Measurements from ENCODE around the gene FDX1. TPM values are rescaled to one million over a fixed set of nuclear protein-coding genes. Genes with fewer than 3 reads are reported as not detected.

Gene FDX1
- total RNA-seq, 2 experiments from 2014 or later = 13.3 to 15.9 TPM

DNA sequence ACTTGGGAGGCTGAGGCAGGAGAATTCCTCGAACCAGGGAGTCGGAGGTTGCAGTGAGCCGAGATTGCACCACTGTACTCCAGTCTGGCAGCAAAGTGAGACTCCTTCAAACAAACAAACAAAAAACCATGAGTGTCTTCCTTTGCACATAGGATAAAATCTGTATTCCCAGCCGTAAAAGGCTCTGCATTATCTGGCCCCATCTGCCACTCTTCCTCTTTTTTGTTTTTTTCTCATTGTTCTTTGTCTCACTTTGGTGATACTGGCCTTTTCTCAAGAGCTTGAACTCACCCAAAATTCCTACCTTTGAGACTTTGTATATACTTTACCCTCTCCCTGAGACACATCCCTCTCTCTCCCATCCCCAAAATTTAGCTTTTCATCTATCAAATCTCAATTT is 17.6 kb downstream of the FDX1 start:
- Histone ChIP-seq H4K20me1 (ENCODE audit: insufficient read depth, low read length) (no peaks in the 10 kb centered on the region; the same call in 1 of the 2 replicates), H3K9me2 (ENCODE audit: insufficient read depth, low read length) (no peaks in the 10 kb centered on the region), H2AFZ (ENCODE audit: low read length) (no peak overlapping the region), H3K27ac (ENCODE audit: low read depth, low read length, poor library complexity, severe bottlenecking) (no peak overlapping the region), H3K79me2 (ENCODE audit: insufficient read depth, low read depth, low read length) (peaks cover 23% of the 10 kb centered on the region; the same call in 1 of the 2 replicates), H3K36me3 (ENCODE audit: insufficient read depth, low read length) (peaks cover 46% of the 10 kb centered on the region), H3K4me3 (ENCODE audit: low read depth, low read length, poor library complexity, severe bottlenecking) (no peak overlapping the region), H3K4me2 (ENCODE audit: low read length) (no peak overlapping the region), H3K4me1 (ENCODE audit: insufficient read depth, low read length, poor library complexity, severe bottlenecking) (no peaks in the 10 kb centered on the region), H3K9me3 (ENCODE audit: low read length) (no peaks in the 10 kb centered on the region)
- ChIA-PET CTCF (ENCODE audit: unreplicated experiment) (no interaction called here), POLR2A (interaction anchor here (0.9 kb wide), 1 partner anchor 9 kb away, joined by 7 read pairs; no protein-coding TSS in a partner anchor)
- TF ChIP-seq, protein P1, sequence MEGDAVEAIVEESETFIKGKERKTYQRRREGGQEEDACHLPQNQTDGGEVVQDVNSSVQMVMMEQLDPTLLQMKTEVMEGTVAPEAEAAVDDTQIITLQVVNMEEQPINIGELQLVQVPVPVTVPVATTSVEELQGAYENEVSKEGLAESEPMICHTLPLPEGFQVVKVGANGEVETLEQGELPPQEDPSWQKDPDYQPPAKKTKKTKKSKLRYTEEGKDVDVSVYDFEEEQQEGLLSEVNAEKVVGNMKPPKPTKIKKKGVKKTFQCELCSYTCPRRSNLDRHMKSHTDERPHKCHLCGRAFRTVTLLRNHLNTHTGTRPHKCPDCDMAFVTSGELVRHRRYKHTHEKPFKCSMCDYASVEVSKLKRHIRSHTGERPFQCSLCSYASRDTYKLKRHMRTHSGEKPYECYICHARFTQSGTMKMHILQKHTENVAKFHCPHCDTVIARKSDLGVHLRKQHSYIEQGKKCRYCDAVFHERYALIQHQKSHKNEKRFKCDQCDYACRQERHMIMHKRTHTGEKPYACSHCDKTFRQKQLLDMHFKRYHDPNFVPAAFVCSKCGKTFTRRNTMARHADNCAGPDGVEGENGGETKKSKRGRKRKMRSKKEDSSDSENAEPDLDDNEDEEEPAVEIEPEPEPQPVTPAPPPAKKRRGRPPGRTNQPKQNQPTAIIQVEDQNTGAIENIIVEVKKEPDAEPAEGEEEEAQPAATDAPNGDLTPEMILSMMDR (conservative IDR thresholded peaks at IDR 0.05; ENCODE audit: low read length) = no peak
- TF ChIP-seq EZH2phosphoT487 (IDR thresholded peaks at IDR 0.05; ENCODE audit: borderline replicate concordance, low read depth, low read length) = no peak
- intact Hi-C loops (cut with micrococcal nuclease; ENCODE audit: unreplicated experiment) = no loop called here
- BruUV-seq (replicated peaks) = no TSS peak
- DNase-seq (ENCODE audit: low spot score) = no peak

DNA sequence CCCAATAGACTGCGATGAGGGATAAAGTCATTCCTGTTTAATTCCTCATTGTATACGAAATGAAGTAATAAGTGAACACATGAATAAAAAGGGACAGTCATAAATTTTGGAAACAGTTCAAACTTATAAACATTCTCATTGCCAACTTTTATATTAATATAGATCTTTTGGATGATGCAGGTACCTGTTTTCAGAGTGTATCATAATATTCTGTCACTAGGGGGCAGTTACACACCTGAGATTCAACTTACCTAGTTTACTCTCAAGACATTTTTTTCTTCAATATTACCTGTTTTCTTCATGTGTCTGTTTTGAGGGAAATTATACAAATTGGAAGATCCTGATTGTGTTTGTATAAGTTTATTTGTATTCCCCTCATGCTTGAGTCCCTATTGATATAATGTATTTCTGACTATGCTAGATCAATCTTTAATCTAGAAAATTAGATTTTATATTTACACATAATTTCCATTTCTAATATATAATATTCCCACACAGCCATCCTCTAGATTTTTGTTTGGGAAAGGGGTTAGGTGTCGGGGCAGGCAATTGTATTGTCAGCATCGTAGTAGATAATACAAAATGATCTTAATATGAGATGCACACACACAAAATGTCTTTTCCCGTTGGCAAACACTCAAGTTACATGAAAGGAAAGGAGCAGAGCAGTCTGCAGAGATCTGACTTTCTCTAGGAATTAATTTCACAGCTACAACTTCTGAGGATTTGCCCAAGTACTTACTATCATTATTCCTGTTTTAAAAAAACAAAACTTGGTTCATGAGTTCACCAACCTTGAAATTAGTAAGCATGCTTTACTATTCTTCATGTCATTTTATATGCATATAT is 18.4 kb downstream of the FDX1 start:
- H3K9me3 ChIP-seq (ENCODE audit: low read length) = no peaks in the 10 kb centered on the region
- intact Hi-C loops (cut with micrococcal nuclease; ENCODE audit: unreplicated experiment) = loop anchor here (1.0 kb wide), 1 partner anchor 782 kb away; no protein-coding TSS in a partner anchor

More for the DNA sequence above, 18.4 kb downstream of the FDX1 start:
- no peak for TF ChIP-seq EZH2phosphoT487 (IDR thresholded peaks at IDR 0.05; ENCODE audit: borderline replicate concordance, low read depth, low read length)
- TF ChIP-seq, protein P1 (conservative IDR thresholded peaks at IDR 0.05; ENCODE audit: low read length) = peak; percentile 93
- Histone ChIP-seq H3K4me2 (ENCODE audit: low read length) (no peak overlapping the region), H2AFZ (ENCODE audit: low read length) (no peak overlapping the region), H3K79me2 (ENCODE audit: insufficient read depth, low read depth, low read length) (peaks cover 23% of the 10 kb centered on the region; the same call in 1 of the 2 replicates), H3K27ac (ENCODE audit: low read depth, low read length, poor library complexity, severe bottlenecking) (no peak overlapping the region), H3K36me3 (ENCODE audit: insufficient read depth, low read length) (peaks cover 44% of the 10 kb centered on the region), H3K4me3 (ENCODE audit: low read depth, low read length, poor library complexity, severe bottlenecking) (no peak overlapping the region), H3K4me1 (ENCODE audit: insufficient read depth, low read length, poor library complexity, severe bottlenecking) (no peaks in the 10 kb centered on the region), H3K9me2 (ENCODE audit: insufficient read depth, low read length) (no peaks in the 10 kb centered on the region), H4K20me1 (ENCODE audit: insufficient read depth, low read length) (no peaks in the 10 kb centered on the region; the same call in 1 of the 2 replicates)
- POLR2A ChIA-PET = interaction anchor here (0.9 to 1.0 kb wide), 2 partner anchors 8 to 67 kb away, joined by 3 to 7 read pairs; no protein-coding TSS in a partner anchor
- peak; percentile 35 for DNase-seq (ENCODE audit: low spot score)
- BruUV-seq (replicated peaks) = no TSS peak
- CTCF ChIA-PET (ENCODE audit: unreplicated experiment) = interaction anchor here (1.4 kb wide), 1 partner anchor 17 kb away, joined by 4 read pairs; no protein-coding TSS in a partner anchor

Data from OCI-LY7 (cell line).